GM18502 (cell line): Measurements from ENCODE around the gene ABL2.
"Not testable (repeated sequence)": the region's sequence is repeated elsewhere in the genome, so short reads cannot be mapped to it uniquely, and the experiment has no call there.

Source experiments
- ATAC-seq: cut with Tn5 transposase; IDR thresholded peaks from one replicate; pipeline ENCODE4 v1.9.1; 2021; ENCODE audit warnings: mild to moderate bottlenecking; ENCODE audit not compliant: unreplicated experiment, poor library complexity

Gene ABL2

GRCh38 chr1:179221121-179221520 is 8.4 kb downstream of the ABL2 start:
- ATAC-seq: not testable (repeated sequence)

- no peak for ATAC-seq
These were observed 11.5 kb downstream of the ABL2 start for GRCh38 chr1:179217943-179218507.

GRCh38 chr1:179213317-179213716 is 16.2 kb downstream of the ABL2 start:
- not testable (repeated sequence) for ATAC-seq

- ATAC-seq: no peak
These were observed 20.6 kb downstream of the ABL2 start for GRCh38 chr1:179208681-179209477.

GRCh38 chr1:179206812-179207211 is 22.7 kb downstream of the ABL2 start:
- no peak for ATAC-seq

- ATAC-seq: no peak
These were observed 24.2 kb downstream of the ABL2 start for GRCh38 chr1:179205284-179205683.

- no peak for ATAC-seq
These were observed 27.3 kb downstream of the ABL2 start for GRCh38 chr1:179202161-179202560.

- no peak for ATAC-seq
These were observed 28.9 kb downstream of the ABL2 start for GRCh38 chr1:179200586-179200985.

GRCh38 chr1:179197690-179198297 is 31.7 kb downstream of the ABL2 start:
- no peak for ATAC-seq

- ATAC-seq: not testable (repeated sequence)
These were observed 33.6 kb downstream of the ABL2 start for GRCh38 chr1:179195857-179196256.

GRCh38 chr1:179195376-179195775 is 34.1 kb downstream of the ABL2 start:
- ATAC-seq: no peak

GRCh38 chr1:179194068-179194537 is 35.4 kb downstream of the ABL2 start:
- ATAC-seq: no peak

GRCh38 chr1:179190861-179191260 is 38.6 kb downstream of the ABL2 start:
- ATAC-seq: no peak

GRCh38 chr1:179187735-179188471 is 41.6 kb downstream of the ABL2 start:
- ATAC-seq: no peak

GRCh38 chr1:179187043-179187442 is 42.4 kb downstream of the ABL2 start:
- ATAC-seq: no peak

- no peak for ATAC-seq
These were observed 45.1 kb downstream of the ABL2 start for GRCh38 chr1:179184403-179184802.

- ATAC-seq: no peak
These were observed 45.6 kb downstream of the ABL2 start for GRCh38 chr1:179183857-179184256.

GRCh38 chr1:179178950-179179349 is 50.5 kb downstream of the ABL2 start:
- no peak for ATAC-seq

GRCh38 chr1:179178183-179178582 is 51.3 kb downstream of the ABL2 start:
- no peak for ATAC-seq

- no peak for ATAC-seq
These were observed 51.9 kb downstream of the ABL2 start for GRCh38 chr1:179177615-179178014.

- ATAC-seq: no peak
These were observed 52.3 kb downstream of the ABL2 start for GRCh38 chr1:179177182-179177581.
